GM12878 (cell line): ENCODE results near the gene YWHAQ. TPM values are rescaled to one million over a fixed set of nuclear protein-coding genes. Genes with fewer than 3 reads are reported as not detected.

Source experiments
- ATAC-seq: fragments of 200-7000 bp; cut with Tn5 transposase; 3 replicates; pipeline ENCODE4 v1.9.1; 2020; ENCODE audit warnings: mild to moderate bottlenecking, moderate library complexity
- BruUV-seq: library from RNA; stranded (reverse); fragments of 400-500 nt; replicated peaks from 2 replicates; lab custom pipeline; 2021; lab: Mats Ljungman, UMichigan
- CTCF ChIA-PET: fragments of 300-600 bp; sonication (Branson Sonifier 250); formaldehyde crosslinking; extraction: SDS; loops from one replicate; lab custom pipeline; 2021; ENCODE audit warnings: inconsistent platforms; lab: Yijun Ruan, JAX
- POLR2A ChIA-PET: fragments of 350-600 bp; formaldehyde crosslinking; extraction: SDS; loops from one replicate; lab custom pipeline; 2021; ENCODE audit warnings: inconsistent platforms; lab: Charles Lee
- RAD21 ChIA-PET: fragments of 300-600 bp; sonication (Branson Sonifier 250); formaldehyde crosslinking; loops from one replicate; lab custom pipeline; 2023; ENCODE audit warnings: antibody characterized with exemption; ENCODE audit not compliant: unreplicated experiment; lab: Charles Lee
- SMC1A ChIA-PET: fragments of 300-600 bp; sonication (Branson Sonifier 250); formaldehyde crosslinking; loops from one replicate; lab custom pipeline; 2023; ENCODE audit not compliant: unreplicated experiment, uncharacterized antibody; lab: Charles Lee
- DNase-seq: peaks from one replicate; pipeline ENCODE4 v3.0.0-alpha.2; 2011; ENCODE audit warnings: low read depth, low spot score
- FAIRE-seq: peaks from 3 replicates; lab custom pipeline; 2011; peaks lifted over from hg19 to GRCh38; lab: Jason Lieb, UNC
- H2AFZ ChIP-seq: 2 replicates; pipeline ENCODE4 v1.6.0; 2011; ENCODE audit warnings: low read depth, low read length, control low read depth; ENCODE audit not compliant: control insufficient read depth
- H3K27ac ChIP-seq: 2 replicates; pipeline ENCODE4 v1.5.1; 2011; ENCODE audit warnings: control low read depth; ENCODE audit not compliant: control insufficient read depth, insufficient read depth
- H3K27me3 ChIP-seq, 2 experiments: replicated peaks in 1 of 2; 2 replicates each; pipeline versions ENCODE4 v1.6.0 to v1.6.1; 2011; ENCODE audit warnings: low read length in 1 of 2; ENCODE audit not compliant: control insufficient read depth in 2 of 2, insufficient read depth in 2 of 2
- H3K36me3 ChIP-seq, 2 experiments: 2 replicates each; pipeline ENCODE4 v1.5.1; 2011; ENCODE audit warnings: low read length in 1 of 2; ENCODE audit not compliant: control insufficient read depth in 2 of 2, insufficient read depth in 2 of 2
- H3K4me1 ChIP-seq: 2 replicates; pipeline ENCODE4 v1.6.1; 2011; ENCODE audit warnings: mild to moderate bottlenecking, low read length, moderate library complexity, mixed read lengths; ENCODE audit not compliant: control insufficient read depth, insufficient read depth
- H3K4me2 ChIP-seq: 2 replicates; pipeline ENCODE4 v1.6.0; 2011; ENCODE audit warnings: control low read depth; ENCODE audit not compliant: control insufficient read depth, insufficient read depth
- H3K4me3 ChIP-seq: fragments of 200-600 bp; sonication (generic); 2 replicates; pipeline ENCODE4 v1.5.1; 2016
- H3K79me2 ChIP-seq: 2 replicates; pipeline ENCODE4 v1.6.0; 2011; ENCODE audit warnings: low read length; ENCODE audit not compliant: control insufficient read depth, insufficient read depth
- H3K9ac ChIP-seq: 2 replicates; pipeline ENCODE4 v1.8.0; 2011; ENCODE audit warnings: low read length, control low read depth, mixed read lengths; ENCODE audit not compliant: control insufficient read depth, insufficient read depth
- H3K9me3 ChIP-seq: replicated peaks from 3 replicates; pipeline ENCODE4 v1.5.1; 2011; ENCODE audit warnings: mild to moderate bottlenecking, low read length; ENCODE audit not compliant: control insufficient read depth, insufficient read depth
- H4K20me1 ChIP-seq: 2 replicates; pipeline ENCODE4 v1.6.0; 2011; ENCODE audit not compliant: control insufficient read depth, insufficient read depth
- EZH2 ChIP-seq: IDR thresholded peaks from 2 replicates; pipeline ENCODE4 v1.6.1; 2012; ENCODE audit warnings: low read depth, mild to moderate bottlenecking, control low read depth, inconsistent platforms, low read length, borderline replicate concordance; ENCODE audit not compliant: control insufficient read depth
- HDGF ChIP-seq: fragments of 450-650 bp; IDR thresholded peaks from 2 replicates; pipeline ENCODE4 v1.6.1; 2016; ENCODE audit warnings: antibody characterized with exemption
- MXI1 ChIP-seq: fragments of 150-350 bp; IDR thresholded peaks from 2 replicates; pipeline ENCODE4 v1.6.1; 2011; ENCODE audit warnings: low read depth, mild to moderate bottlenecking, inconsistent platforms, low read length, improper control_type of control experiment
- NBN ChIP-seq: fragments of 450-650 bp; IDR thresholded peaks from 2 replicates; pipeline ENCODE4 v1.6.1; 2016
- NFIC ChIP-seq: IDR thresholded peaks from 2 replicates; pipeline ENCODE4 v1.6.1; 2012; ENCODE audit warnings: low read depth, mild to moderate bottlenecking, inconsistent platforms, low read length, moderate library complexity
- RUNX3 ChIP-seq: IDR thresholded peaks from 2 replicates; pipeline ENCODE4 v1.6.1; 2012; ENCODE audit warnings: low read length, inconsistent platforms
- SPI1 ChIP-seq: IDR thresholded peaks from 2 replicates; pipeline ENCODE4 v1.6.1; 2011; ENCODE audit warnings: low read depth, mild to moderate bottlenecking, low read length, moderate library complexity, borderline replicate concordance; ENCODE audit not compliant: insufficient read depth
- TBL1XR1 ChIP-seq: IDR thresholded peaks from 2 replicates; pipeline ENCODE4 v1.6.1; 2012; ENCODE audit warnings: low read depth, low read length, improper control_type of control experiment
- WGBS: methylation state at CpG from one replicate; pipeline ENCODE4 v1.1.6; 2016; ENCODE audit warnings: low lambda C conversion rate; ENCODE audit not compliant: insufficient replicate concordance, insufficient coverage; ENCODE audit errors: missing lambda C conversion rate; 5-methylcytosine and 5-hydroxymethylcytosine counted together
- in situ Hi-C: fragments of 300-500 bp; cut with MboI; formaldehyde crosslinking; loops from 9 replicates; pipeline ENCODE4 v1.14.3; 2018; ENCODE audit warnings: mixed read lengths
- intact Hi-C: fragments of 100-400 bp; cut with micrococcal nuclease; formaldehyde crosslinking; loops from one replicate; pipeline ENCODE4 v1.14.2; 2022; ENCODE audit not compliant: unreplicated experiment
- polyA plus RNA-seq, 11 experiments: library from polyadenylated mRNA; depleted of rRNA in 4 of 11; unstranded in 6 of 11; stranded (reverse) in 5 of 11; fragments of >200 nt; fragmentation: Nextera tagmentation in 4 of 11; fragmentation: Illumina TruSeq in 1 of 11; extraction: Ambion mirVana in 4 of 11; extraction: Trizol in 1 of 11; gene quantifications; 1 replicate in 1 of 11; 2 replicates in 10 of 11; pipeline versions ENCODE4 v1.2.1 to v1.2.3, GENCODE V29; 2011 to 2016; ENCODE audit warnings: inconsistent platforms in 2 of 11, missing spikeins in 2 of 11, low read depth in 1 of 11
- total RNA-seq, 4 experiments: library from RNA; depleted of rRNA in 3 of 4; stranded (reverse); fragments of >200 nt in 3 of 4; fragmentation: Illumina TruSeq in 1 of 4; extraction: Trizol in 1 of 4; gene quantifications; 2 replicates each; pipeline versions ENCODE4 v1.2.1 to v1.2.3, GENCODE V29; 2013 to 2021
- TF ChIP-seq, protein P1 (sequence below): IDR thresholded peaks from 2 replicates; pipeline ENCODE4 v1.6.1; 2012; ENCODE audit warnings: improper control_type of control experiment, low read depth, low read length; ENCODE audit not compliant: insufficient replicate concordance

Gene YWHAQ
- total and polyA plus RNA-seq, 10 of the 15 experiments (the other 5 are each of a cell fraction or from before 2014, with no cell fraction given): 63.0 to 515 (median 219) TPM

GRCh38 chr2:9543557-9543956 is 87.2 kb downstream of the YWHAQ start:
- H3K4me2 ChIP-seq: peak overlapping the region; percentile 69
- no peaks in the 10 kb centered on the region for H3K36me3 ChIP-seq

More at GRCh38 chr2:9543557-9543956, 87.2 kb downstream of the YWHAQ start:
- BruUV-seq: no TSS peak
- ChIA-PET SMC1A (interaction anchor here (0.6 to 10.6 kb wide), 6 partner anchors 9 to 290 kb away, joined by 3 to 152 read pairs (median 3); partner anchors contain the start of gene ADAM17), CTCF (interaction anchor here (0.9 to 4.0 kb wide), 3 partner anchors 9 to 70 kb away, joined by 3 to 23 read pairs (median 6); partner anchors contain the start of gene ADAM17), RAD21 (interaction anchor here (1.2 to 2.3 kb wide), 3 partner anchors 8 to 12 kb away, joined by 4 to 14 read pairs (median 4); partner anchors contain the start of gene ADAM17), POLR2A (interaction anchor here (1.1 to 1.5 kb wide), 3 partner anchors 10 to 125 kb away, joined by 4 to 6 read pairs (median 4); partner anchors contain the start of gene ADAM17)
- no peak overlapping the region for H2AFZ ChIP-seq
- no peaks in the 10 kb centered on the region for H3K9me3 ChIP-seq
- no peaks in the 10 kb centered on the region for H4K20me1 ChIP-seq
- no peak for DNase-seq
- H3K4me3 ChIP-seq: peak overlapping the region; percentile 50
- in situ Hi-C loops: no loop called here
- ATAC-seq: peak; percentile 37
- peak overlapping the region; percentile 40; the same call in 1 of the 2 replicates for H3K9ac ChIP-seq
- FAIRE-seq: no peak
- peaks cover 58% of the 10 kb centered on the region for H3K4me1 ChIP-seq
- H3K79me2 ChIP-seq: peaks cover 71% of the 10 kb centered on the region
- TF ChIP-seq NBN (0 out of 2 replicates have a peak, but pooled peaks have one; percentile 14), RUNX3 (peak; percentile 80), MXI1 (peak; percentile 39; the same call in 1 of the 2 replicates), NFIC (0 out of 2 replicates have a peak, but pooled peaks have one; percentile 35), HDGF (no peak), EZH2 (no peak), SPI1 (peak; percentile 88), TBL1XR1 (no peak)
- TF ChIP-seq, protein P1, sequence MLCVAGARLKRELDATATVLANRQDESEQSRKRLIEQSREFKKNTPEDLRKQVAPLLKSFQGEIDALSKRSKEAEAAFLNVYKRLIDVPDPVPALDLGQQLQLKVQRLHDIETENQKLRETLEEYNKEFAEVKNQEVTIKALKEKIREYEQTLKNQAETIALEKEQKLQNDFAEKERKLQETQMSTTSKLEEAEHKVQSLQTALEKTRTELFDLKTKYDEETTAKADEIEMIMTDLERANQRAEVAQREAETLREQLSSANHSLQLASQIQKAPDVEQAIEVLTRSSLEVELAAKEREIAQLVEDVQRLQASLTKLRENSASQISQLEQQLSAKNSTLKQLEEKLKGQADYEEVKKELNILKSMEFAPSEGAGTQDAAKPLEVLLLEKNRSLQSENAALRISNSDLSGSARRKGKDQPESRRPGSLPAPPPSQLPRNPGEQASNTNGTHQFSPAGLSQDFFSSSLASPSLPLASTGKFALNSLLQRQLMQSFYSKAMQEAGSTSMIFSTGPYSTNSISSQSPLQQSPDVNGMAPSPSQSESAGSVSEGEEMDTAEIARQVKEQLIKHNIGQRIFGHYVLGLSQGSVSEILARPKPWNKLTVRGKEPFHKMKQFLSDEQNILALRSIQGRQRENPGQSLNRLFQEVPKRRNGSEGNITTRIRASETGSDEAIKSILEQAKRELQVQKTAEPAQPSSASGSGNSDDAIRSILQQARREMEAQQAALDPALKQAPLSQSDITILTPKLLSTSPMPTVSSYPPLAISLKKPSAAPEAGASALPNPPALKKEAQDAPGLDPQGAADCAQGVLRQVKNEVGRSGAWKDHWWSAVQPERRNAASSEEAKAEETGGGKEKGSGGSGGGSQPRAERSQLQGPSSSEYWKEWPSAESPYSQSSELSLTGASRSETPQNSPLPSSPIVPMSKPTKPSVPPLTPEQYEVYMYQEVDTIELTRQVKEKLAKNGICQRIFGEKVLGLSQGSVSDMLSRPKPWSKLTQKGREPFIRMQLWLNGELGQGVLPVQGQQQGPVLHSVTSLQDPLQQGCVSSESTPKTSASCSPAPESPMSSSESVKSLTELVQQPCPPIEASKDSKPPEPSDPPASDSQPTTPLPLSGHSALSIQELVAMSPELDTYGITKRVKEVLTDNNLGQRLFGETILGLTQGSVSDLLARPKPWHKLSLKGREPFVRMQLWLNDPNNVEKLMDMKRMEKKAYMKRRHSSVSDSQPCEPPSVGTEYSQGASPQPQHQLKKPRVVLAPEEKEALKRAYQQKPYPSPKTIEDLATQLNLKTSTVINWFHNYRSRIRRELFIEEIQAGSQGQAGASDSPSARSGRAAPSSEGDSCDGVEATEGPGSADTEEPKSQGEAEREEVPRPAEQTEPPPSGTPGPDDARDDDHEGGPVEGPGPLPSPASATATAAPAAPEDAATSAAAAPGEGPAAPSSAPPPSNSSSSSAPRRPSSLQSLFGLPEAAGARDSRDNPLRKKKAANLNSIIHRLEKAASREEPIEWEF: peak; percentile 31
- TF ChIP-seq, all 136 proteins: peak for 6
- no peaks in the 10 kb centered on the region for H3K27me3 ChIP-seq
- peak overlapping the region; percentile 50 for H3K27ac ChIP-seq
- intact Hi-C loops: no loop called here
- 0% methylated on average over 1 of the region's 1 CpG for WGBS
